ENCODE measurements around the gene CARD10.

- TF ChIP-seq, protein P1, sequence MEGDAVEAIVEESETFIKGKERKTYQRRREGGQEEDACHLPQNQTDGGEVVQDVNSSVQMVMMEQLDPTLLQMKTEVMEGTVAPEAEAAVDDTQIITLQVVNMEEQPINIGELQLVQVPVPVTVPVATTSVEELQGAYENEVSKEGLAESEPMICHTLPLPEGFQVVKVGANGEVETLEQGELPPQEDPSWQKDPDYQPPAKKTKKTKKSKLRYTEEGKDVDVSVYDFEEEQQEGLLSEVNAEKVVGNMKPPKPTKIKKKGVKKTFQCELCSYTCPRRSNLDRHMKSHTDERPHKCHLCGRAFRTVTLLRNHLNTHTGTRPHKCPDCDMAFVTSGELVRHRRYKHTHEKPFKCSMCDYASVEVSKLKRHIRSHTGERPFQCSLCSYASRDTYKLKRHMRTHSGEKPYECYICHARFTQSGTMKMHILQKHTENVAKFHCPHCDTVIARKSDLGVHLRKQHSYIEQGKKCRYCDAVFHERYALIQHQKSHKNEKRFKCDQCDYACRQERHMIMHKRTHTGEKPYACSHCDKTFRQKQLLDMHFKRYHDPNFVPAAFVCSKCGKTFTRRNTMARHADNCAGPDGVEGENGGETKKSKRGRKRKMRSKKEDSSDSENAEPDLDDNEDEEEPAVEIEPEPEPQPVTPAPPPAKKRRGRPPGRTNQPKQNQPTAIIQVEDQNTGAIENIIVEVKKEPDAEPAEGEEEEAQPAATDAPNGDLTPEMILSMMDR (IDR thresholded peaks at IDR 0.05; ENCODE audit: low read depth, low read length): no peak
- TF ChIP-seq EZH2phosphoT487 (IDR thresholded peaks at IDR 0.05; ENCODE audit: low read depth): no peak
Measured at GRCh38 chr22:37496651-37497050, 22.6 kb downstream of the CARD10 start.
